Stimulated activated CD4-positive, alpha-beta T cell treated with anti-CD3 and anti-CD28 coated beads, Interleukin-4, amount 100 ng/mL, for 1 hour (primary cell): Measurements from ENCODE around the gene KDR.

Experiments
- DNase-seq: peaks from one replicate; pipeline ENCODE4 v3.0.0-alpha.2; 2020

KDR gene

GRCh38 chr4:55125087-55125721 is at the start of gene KDR:
TSS of gene KDR (minus strand) at chr4:55125595. CDS start at chr4:55125293, 302 bp downstream.
- no peak for DNase-seq

DNA sequence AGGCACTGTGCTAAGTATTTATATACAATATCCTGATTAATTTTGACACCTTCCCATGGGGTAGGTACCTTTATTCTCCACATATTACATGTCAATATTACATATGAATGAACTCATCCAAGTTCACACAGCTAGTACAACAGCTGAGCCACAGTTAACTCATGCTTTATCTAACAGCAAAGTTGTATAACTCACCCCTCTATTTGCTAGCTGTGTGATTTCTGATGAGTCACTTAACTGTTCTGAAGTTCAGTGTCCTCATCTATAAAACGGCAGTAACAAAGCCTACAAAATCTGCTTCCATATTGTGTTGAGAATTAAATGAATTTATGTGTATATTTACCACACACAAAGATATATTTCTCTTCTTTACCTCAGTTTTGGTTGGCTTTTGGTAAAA is 48.2 kb upstream of the KDR start:
- no peak for DNase-seq

- no peak for DNase-seq
Measured at GRCh38 chr4:55172694-55173287, 47.4 kb upstream of the KDR start.

DNA sequence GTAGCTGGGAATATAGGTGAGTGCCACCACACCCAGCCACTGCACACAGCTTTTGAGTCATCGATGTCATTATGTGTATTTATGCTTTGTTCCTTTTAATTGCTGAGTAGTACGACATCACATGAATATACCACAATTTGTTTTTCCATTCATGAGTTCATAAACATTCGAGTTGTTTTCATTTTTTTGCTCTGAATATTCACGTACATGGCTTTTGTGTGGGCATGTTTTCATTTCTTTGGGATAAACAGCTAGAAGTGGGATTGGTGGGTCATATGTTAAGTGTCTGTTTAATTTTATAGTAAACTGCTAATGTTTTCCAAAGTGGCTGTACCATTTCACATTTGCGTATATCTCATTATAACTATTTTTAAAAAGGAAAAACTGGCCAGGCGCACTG is 45.1 kb upstream of the KDR start:
- DNase-seq: no peak

GRCh38 chr4:55169352-55169961 is 44.1 kb upstream of the KDR start:
- no peak for DNase-seq

GRCh38 chr4:55162396-55162795 is 37.0 kb upstream of the KDR start:
- DNase-seq: no peak

DNA sequence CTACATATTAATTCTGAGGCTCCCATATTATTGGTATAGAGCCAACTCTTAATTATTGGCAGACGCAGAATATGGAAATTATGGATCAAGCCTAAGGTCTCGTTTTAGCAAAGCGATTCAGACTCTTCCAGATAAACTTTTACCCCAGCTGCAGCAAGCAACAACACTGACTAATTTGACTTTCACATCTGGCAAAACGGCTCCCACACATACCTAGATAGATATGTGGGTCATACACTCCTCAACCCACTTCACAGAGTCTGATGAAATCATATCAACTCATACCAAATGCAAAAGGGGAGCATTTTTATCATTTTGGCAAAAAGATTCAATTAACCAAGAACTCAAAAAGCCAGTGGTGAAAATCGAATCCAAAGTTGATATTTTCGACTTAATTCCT is 36.3 kb upstream of the KDR start:
- DNase-seq: no peak

DNA sequence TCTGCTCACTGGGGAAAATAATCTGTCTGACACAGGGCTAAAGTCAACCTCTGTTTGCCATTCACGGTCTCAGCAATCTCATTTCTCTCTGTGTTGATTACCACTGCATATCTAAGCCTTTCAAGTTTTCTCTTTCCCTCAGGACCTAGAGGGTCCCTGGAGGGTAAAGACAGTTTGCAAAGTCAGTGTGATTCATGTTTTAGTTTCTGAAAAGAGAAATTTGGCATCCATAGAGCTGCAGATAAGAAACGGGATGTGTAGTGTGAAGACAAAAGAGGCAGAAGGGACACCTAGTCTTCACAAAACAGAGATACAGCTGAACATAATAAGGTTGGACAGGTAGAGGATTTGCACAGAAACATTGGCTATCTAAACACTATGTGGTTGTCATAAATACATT is 34.5 kb upstream of the KDR start:
- no peak for DNase-seq

DNA sequence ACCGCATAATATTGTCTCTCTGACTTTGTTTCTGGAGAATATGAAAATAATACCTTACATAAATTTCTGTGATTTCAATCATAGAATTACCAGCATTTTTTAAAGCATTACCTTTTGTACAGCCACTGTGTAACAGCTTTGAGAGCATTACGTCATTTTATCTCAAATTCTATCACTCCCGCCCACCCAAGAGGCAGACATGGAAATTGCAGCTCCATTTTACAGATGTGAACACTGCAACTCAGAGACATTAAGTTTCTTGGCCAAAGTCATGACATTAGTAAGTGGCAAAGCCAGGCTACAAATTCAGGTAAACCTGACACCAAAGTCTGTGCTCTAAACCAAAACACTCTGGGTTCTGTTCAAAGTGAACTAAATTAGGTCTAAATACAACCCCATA is 33.6 kb upstream of the KDR start:
- no peak for DNase-seq

DNA sequence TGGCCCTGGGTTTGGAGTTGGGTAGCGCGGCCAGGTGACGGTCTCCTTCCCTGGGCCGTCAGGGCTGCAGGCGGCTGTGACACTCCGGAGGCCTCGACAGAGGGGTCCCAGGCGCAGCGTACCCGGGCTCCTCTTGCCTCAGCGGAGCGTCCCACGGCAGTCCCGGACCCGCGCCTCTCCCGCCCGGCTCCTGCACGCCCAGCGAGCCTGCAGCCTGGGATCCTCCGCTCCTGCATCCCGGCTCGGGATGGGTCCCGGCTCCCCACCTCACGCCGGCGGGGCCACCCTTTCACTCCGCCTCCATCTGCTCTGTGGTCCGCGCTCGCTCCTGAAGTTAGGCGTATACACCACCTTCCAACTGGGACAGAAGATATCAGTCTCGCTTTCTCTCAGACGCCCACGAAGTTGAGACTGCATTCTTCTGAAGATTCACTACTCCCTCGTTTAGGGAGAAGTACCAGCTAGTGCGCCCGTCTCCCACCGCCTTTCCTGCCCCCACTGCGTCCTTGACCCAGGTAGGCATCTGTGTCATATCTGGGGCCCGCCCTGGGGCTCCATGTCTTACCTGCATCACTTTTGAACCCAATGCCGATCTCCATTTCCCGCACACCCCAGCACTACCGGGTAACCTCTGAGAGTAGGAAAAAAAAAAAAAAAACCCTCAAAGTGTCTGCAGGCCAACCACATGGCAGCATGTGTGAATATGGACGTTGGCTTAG is 32.3 kb upstream of the KDR start:
- no peak for DNase-seq

DNA sequence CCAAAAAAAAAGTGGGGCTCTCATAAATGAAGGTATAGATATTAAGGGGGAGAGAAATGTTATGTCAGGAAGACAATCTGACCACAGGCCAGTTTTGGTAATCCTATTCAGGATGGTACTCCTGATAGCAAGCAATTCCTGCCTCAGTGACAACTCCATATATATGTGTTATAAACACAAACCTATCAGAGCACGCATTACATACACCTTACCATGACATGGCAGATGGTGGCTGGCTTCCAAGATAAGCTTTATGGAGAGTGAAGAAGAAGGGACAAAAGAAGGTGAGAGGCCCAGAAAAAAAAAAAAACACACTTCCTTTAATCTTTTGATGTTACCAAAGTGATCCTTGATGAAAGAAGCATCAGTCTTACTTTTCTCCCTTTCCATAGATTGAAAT is 29.5 kb upstream of the KDR start:
- no peak for DNase-seq

DNA sequence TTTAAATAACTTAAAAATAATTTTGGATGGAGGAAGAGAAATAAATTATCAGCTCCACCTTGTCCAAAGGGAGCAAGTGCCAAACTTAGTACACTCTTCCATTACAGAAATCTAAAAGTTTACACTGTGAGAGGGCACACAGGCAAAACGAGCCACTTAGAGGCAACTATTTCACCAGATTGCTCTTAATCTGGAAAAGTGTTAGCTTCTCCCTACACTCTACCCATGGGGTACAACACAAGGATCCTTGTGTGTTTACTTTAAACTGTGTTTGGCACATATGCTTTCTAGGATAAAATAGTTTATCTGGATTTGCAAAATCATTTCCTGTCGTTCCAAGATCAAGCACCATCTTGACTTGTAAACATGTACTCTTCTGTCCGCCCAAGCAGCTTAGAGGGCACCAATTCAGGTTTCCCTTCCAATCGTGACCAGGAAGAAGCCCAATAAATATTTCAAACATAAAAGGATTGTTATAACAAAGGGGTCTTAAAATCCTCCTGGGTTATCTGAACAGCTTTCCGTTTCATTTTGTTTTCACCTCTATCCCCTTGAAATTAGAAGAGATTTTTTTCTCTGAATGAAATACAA is 29.0 kb upstream of the KDR start:
- DNase-seq: no peak

GRCh38 chr4:55143858-55144257 is 18.5 kb upstream of the KDR start:
- no peak for DNase-seq

- DNase-seq: no peak
Measured at GRCh38 chr4:55138367-55138766, 13.0 kb upstream of the KDR start.

- DNase-seq: no peak
Measured at GRCh38 chr4:55136634-55137033, 11.2 kb upstream of the KDR start.

DNA sequence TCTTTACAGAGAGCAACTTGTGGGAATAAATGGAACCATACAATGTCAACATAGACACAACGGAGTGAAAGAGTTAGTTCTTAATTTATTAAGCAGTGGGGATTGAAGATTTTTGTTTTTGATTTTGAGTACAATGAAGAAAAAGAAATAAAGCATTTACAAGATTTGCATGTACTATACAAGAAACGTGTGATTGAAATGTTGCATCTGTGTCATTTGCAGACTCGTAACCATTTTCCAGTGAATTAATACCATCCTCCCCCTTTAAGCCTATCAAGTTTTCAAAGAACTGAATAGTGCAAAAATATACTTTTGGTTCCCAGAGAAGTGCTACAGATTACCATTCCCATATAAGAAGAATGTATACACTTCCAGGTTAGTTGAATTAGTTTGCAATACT is 8.6 kb upstream of the KDR start:
- DNase-seq: no peak

- DNase-seq: no peak
Measured at GRCh38 chr4:55132775-55133174, 7.4 kb upstream of the KDR start.

DNA sequence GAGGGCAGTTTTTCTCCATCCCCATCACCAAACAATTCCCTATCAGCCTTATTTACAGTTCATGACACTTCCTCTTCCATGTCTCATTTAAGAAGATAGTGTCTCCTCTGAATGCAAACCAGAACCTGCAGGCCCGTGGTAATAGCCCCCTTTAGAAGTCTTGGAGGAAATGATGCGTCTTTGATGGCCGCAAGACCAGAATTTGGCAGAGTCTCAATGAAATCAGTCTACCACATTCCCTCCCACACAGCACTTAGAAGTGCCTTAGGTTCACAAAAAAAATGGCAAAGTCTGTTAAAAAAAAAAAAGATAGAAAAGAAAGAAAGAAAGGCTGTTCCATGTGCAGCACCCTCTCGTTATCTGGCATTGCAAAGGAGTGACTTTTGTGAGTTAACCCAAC is 2.1 kb upstream of the KDR start:
- no peak for DNase-seq

DNA sequence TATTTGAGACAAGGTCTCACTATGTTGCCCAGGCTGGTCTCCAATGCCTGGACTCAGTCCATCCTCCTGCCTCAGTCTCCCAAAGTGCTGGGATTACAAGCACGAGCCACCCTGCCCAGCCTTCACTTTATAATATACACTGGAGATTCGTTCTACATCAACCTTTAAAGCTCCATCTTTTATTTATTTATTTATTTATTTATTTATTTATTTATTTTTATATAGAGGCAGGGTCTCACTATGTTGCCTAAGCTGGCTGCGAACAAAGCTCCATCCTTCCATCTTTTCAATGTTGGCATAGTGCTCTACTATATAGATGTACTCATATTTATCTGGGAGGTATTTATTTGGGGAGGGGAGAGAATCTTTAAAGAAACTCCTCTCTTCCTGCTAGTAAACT is 1.7 kb upstream of the KDR start:
- DNase-seq: no peak

DNA sequence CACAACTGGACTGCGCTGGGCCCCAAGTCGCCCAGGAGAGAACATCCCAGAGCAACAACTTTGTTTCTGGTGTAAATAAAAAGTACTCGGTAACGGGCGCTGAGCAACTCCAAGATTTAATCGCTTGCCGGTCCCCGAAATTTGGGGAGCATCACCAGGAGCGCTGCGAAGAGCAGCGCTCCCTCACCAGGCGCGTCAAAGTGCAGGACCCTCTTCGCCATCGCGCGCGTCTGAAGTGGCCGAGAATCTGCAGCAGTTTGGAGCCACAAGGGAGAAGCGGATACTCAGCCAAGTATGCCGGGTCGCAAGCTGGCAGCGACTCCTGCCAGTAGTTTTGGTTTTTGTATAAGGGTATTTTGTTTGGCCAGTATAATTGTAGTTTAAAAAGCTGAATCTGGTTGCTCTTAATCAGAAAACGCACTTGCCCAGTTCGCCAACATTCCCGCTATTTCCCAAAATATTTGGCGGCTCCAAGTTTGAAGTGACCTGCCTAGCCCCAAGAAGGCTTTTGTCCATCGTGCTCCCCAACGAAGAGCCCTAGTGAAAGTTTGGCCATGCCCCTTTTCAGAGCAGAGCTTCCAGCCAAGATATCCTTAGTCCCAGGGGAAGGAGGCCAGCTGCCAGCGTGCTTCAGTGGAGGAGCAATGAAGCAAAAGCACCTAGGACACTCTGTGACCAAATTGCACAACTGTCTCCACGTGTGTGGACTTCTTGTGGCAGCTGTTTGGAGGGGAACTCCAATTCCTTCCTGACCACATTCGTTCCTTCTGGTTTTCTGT is 557 bp upstream of the KDR start:
- DNase-seq: no peak

GRCh38 chr4:55124322-55125076 is 896 bp downstream of the KDR start:
- DNase-seq: no peak

DNA sequence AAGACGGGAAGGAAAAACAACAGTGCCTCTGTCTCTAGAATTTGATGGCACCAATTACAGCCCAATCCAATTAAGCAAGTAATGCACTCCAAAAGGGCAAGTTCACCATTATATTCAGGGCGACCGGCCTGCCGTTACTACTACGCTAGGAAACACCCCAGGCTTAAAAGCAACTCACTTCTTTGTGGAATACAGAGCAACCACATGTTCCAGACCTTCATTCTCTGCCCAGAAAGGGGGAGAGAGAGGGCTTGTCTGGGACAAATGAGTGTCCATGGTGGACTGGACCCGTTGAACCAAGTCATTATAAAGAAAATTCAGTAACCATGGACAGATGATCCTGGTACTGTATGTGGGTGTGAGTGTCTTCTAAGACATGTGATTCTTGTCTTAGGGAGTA is 1.6 kb downstream of the KDR start:
- no peak for DNase-seq
